Colonic mucosa (tissue), 4 donors: ENCODE results near the gene SLC25A10. TPM values are rescaled to one million over a fixed set of nuclear protein-coding genes. Genes with fewer than 3 reads are reported as not detected.

Experiments used
- DNase-seq: peaks from one replicate; pipeline ENCODE4 v3.0.0-alpha.2; 2020
- H3K27ac ChIP-seq: fragments of 200-600 bp; one replicate; pipeline ENCODE4 v1.8.0; 2021
- H3K27me3 ChIP-seq: fragments of 200-600 bp; one replicate; pipeline ENCODE4 v1.8.0; 2021
- H3K36me3 ChIP-seq: fragments of 200-600 bp; one replicate; pipeline ENCODE4 v1.8.0; 2021
- H3K4me1 ChIP-seq: fragments of 200-600 bp; one replicate; pipeline ENCODE4 v1.8.0; 2021; ENCODE audit warnings: mild to moderate bottlenecking
- H3K4me3 ChIP-seq: fragments of 200-600 bp; one replicate; pipeline ENCODE4 v1.8.0; 2021
- H3K9ac ChIP-seq, 2 donors: one replicate each; pipeline ENCODE4 v1.7.0; 2013; ENCODE audit warnings: control low read depth in 2 of 2, low read depth in 2 of 2, low read length in 2 of 2
- H3K9me3 ChIP-seq: fragments of 200-600 bp; one replicate; pipeline ENCODE4 v1.8.0; 2021
- intact Hi-C: fragments of 100-400 bp; cut with DNase I; formaldehyde crosslinking; loops from one replicate; pipeline ENCODE4 v1.14.1; 2022
- total RNA-seq, 2 donors: library from RNA; stranded (reverse); fragmentation: NEBNext Ultra II Directional in 1 of 2; extraction: Animal tissue kit (Norgen Biotek cat#: 25700) in 1 of 2; gene quantifications; one replicate each; pipeline ENCODE4 v1.2.1, GENCODE V29; 2021
- TF ChIP-seq, protein P1 (sequence below): fragments of 200-600 bp; IDR thresholded peaks from one replicate; pipeline ENCODE4 v1.8.0; 2022; ENCODE audit warnings: antibody characterized with exemption, mild to moderate bottlenecking
- donor health status: healthy.
- donor health status: DM: no; HTN: no; CAD: no.
- donor health status: DM: no; HTN: no; CAD: no.

The SLC25A10 gene
- total RNA-seq, 2 donors from 2014 or later: 46.0 to 110 TPM

DNA sequence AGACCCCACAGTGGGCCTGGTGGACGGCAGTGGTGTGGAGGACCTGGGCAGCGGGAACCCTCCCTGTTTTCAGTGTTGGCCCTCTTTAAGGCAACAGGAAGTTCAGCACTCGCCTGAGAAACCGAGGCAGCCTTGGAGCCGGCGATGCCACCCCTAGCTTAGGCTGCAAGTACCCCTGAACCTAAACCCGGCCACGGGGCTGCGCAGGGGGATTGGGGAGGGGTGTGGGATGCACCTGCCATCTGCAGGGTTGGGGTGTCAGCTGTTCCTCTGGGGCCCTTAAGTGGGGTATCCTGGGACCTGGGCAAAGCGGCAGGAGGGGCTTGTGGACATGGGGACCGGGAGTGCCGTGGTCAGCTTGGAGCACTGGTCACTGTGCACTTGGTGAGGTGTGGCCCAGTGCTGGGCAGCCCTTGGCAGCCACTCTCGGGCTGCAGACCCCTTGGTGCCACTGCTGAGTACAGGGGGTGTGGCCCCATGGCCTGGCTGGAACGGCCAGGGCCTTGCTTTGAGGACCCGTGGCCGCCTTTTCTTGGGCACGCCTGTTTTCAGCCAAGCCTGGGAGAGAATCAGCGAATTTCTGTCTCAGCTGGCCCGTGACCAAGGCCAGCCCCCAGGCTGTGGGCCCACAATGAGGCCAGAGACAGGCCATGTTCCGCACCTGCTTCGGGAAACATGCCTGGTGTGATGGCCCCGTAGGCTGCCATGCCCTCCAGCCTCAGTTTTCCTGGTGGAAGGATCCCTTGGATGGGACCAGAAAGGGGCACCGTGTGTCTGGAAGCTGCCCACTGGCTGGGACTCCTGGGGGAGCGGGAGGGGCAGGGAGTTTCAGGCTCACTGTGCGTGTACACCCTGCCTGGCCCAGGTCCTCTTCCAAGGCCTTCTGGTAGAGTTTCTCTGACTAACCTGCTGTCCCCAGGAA is 4.1 kb upstream of the SLC25A10 start:
- no peak for DNase-seq
- no peak overlapping the region for H3K4me3 ChIP-seq
- H3K9me3 ChIP-seq: no peaks in the 10 kb centered on the region
- no peak overlapping the region for H3K27ac ChIP-seq
- H3K9ac ChIP-seq: no peak overlapping the region
- no peaks in the 10 kb centered on the region for H3K27me3 ChIP-seq
- H3K36me3 ChIP-seq: peaks cover 9% of the 10 kb centered on the region
- intact Hi-C loops: no loop called here
- H3K4me1 ChIP-seq: peaks cover 31% of the 10 kb centered on the region
- TF ChIP-seq, protein P1, sequence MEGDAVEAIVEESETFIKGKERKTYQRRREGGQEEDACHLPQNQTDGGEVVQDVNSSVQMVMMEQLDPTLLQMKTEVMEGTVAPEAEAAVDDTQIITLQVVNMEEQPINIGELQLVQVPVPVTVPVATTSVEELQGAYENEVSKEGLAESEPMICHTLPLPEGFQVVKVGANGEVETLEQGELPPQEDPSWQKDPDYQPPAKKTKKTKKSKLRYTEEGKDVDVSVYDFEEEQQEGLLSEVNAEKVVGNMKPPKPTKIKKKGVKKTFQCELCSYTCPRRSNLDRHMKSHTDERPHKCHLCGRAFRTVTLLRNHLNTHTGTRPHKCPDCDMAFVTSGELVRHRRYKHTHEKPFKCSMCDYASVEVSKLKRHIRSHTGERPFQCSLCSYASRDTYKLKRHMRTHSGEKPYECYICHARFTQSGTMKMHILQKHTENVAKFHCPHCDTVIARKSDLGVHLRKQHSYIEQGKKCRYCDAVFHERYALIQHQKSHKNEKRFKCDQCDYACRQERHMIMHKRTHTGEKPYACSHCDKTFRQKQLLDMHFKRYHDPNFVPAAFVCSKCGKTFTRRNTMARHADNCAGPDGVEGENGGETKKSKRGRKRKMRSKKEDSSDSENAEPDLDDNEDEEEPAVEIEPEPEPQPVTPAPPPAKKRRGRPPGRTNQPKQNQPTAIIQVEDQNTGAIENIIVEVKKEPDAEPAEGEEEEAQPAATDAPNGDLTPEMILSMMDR: no peak

DNA sequence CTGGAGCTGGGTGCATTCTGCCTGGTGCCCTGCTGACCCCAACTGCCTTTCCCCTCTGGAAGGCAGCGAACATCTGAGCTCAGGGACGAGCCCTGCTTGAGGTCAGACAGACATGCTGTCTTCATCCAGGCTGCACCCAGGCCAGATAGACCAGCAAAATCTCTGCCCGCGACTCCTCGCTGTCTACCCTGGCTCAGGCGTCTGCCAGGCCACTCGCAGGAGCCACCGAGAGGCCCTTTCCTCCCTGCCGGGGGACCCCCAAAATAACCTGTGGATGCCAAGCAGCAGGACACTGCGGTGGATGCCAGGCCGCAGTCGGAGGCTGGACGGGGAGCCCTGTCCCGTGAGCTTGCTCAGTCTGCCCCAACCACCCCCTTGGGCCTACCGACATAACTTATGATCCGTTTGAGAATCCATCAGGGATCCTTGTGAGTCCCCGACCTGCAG is 3.3 kb upstream of the SLC25A10 start:
- Histone ChIP-seq H3K9ac (no peak overlapping the region), H3K9me3 (no peaks in the 10 kb centered on the region), H3K36me3 (peaks cover 9% of the 10 kb centered on the region), H3K4me3 (no peak overlapping the region), H3K27ac (no peak overlapping the region), H3K4me1 (peaks cover 38% of the 10 kb centered on the region), H3K27me3 (no peaks in the 10 kb centered on the region)
- no peak for DNase-seq
- intact Hi-C loops: no loop called here
- TF ChIP-seq, protein P1: no peak

DNA sequence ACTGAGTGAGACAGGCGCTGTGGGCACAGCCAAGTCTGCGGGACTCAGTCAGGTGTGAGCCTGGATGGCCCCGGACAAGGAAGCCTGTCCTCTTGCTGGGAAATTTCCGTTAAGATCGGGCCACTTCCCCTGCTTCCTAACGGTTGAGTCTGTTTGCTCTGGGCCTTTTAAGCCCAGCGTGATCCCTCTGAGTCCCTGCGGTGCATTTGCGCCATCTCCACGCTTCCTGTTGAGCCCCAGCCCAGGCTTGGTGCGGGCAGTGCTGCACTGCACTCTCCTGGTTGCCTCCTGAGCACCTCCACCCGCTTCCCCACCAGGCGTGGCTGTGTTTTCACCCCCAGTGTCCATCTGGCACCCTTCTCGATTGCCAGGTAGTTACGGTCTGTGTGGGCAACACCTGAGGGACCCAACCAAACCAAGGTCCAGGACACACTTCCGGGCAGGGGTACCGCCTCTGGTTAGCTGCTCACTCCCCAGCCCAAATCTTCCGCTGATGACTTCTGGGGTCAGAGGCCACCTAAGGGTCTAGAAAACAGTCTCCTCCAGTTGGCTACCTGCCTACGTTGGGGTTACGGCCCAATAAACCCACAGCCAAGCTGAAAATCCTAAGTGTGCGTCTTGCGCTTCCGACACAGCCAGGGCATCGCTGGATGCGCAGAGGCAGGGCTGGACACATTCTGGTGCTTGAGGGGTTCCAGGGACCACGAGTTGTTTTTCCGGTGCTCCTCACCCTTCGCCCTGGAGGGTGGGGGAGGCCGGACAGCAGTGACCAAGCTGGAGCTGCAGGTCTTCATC is 1.4 kb upstream of the SLC25A10 start:
- Histone ChIP-seq H3K27ac (peak overlapping the region; percentile 68), H3K27me3 (no peaks in the 10 kb centered on the region), H3K4me1 (peaks cover 35% of the 10 kb centered on the region), H3K4me3 (peak overlapping the region; percentile 75), H3K9me3 (no peaks in the 10 kb centered on the region), H3K36me3 (peaks cover 9% of the 10 kb centered on the region), H3K9ac (peak overlapping the region; percentile 69 to 81)
- peak; percentile 51 for DNase-seq
- TF ChIP-seq, protein P1: no peak
- intact Hi-C loops: no loop called here

DNA sequence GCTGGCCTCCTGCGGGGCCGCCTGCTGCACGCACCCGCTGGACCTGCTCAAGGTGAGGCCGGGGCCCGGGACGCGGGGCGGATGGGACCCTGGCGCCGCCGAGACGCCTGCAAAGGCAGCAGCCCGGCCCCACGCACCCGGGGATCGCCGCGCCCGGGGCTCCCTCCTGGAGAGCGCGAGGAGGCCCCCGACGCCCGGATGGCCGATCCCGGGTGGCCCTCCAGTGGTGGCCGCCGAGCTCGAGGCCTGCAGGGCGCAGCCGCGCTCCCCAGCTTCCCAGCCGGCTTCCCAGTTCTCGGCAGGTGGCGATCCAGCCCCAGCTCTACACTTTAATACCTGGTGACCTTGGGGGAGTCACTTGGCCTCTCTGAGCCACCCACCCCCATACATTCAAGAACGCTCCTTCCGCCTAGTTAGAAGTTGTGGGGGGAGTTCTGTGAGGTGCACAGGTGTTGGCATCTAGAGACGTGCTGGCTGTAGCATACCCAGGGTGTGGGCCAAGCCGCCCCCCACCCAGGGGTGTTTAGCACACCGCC is 452 bp downstream of the SLC25A10 start:
- Histone ChIP-seq H3K9me3 (no peaks in the 10 kb centered on the region), H3K27ac (peak overlapping the region; percentile 48), H3K27me3 (no peaks in the 10 kb centered on the region), H3K4me1 (peaks cover 35% of the 10 kb centered on the region), H3K4me3 (peak overlapping the region; percentile 75), H3K9ac (peak overlapping the region; percentile 78 to 86), H3K36me3 (peaks cover under 1% of the 10 kb centered on the region)
- peak; percentile 38 for DNase-seq
- intact Hi-C loops: no loop called here
- TF ChIP-seq, protein P1: no peak

DNA sequence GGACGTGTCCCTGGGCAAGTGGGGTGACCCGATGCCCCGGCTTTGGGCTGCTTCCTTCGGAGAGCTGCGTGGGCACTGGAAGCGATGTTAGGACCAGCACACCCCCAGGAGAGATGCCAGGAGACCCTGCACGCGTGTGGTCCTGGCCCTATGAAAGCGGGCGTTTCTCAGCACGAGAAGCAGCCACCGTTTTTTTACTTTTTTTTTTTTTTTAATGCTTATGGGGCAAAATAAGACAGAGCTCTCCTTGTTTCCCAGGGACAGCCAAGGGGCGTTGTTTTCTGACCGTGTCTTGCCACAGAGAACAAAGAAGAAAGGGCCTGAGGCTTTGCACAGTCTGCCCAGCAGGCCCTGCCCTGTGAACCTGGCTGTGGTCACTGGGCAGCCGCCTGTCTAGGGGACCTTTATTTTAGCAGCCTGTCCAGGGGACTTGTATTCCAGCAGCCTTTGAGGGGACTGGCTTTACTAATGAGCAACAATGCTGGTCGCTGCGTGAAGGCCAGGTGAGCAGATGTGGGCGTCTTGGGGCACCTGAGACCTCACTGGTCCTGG is 996 bp downstream of the SLC25A10 start:
- no peaks in the 10 kb centered on the region for H3K9me3 ChIP-seq
- H3K27me3 ChIP-seq: no peaks in the 10 kb centered on the region
- peak overlapping the region; percentile 78 to 86 for H3K9ac ChIP-seq
- no peak for DNase-seq
- TF ChIP-seq, protein P1: no peak
- H3K4me3 ChIP-seq: peak overlapping the region; percentile 75
- H3K4me1 ChIP-seq: peaks cover 35% of the 10 kb centered on the region
- no peaks in the 10 kb centered on the region for H3K36me3 ChIP-seq
- intact Hi-C loops: no loop called here
- peak overlapping the region; percentile 48 for H3K27ac ChIP-seq
